WTC11 (cell line): Measurements from ENCODE around the gene SERGEF. TPM values are rescaled to one million over a fixed set of nuclear protein-coding genes. Genes with fewer than 3 reads are reported as not detected.

Experiments used
- ATAC-seq: fragments of 200-7000 bp; cut with Tn5 transposase; 2 replicates; pipeline ENCODE4 v1.10.0; 2021; ENCODE audit warnings: mild to moderate bottlenecking, moderate library complexity
- CTCF ChIA-PET: fragments of 300-600 bp; sonication (Branson Sonifier 250); formaldehyde crosslinking; loops from one replicate; lab custom pipeline; 2021; ENCODE audit warnings: antibody characterized with exemption; lab: Charles Lee
- POLR2A ChIA-PET: fragments of 350-600 bp; sonication (Branson Sonifier 250); formaldehyde crosslinking; loops from one replicate; lab custom pipeline; 2021; ENCODE audit warnings: antibody characterized with exemption; lab: Charles Lee
- DNase-seq: peaks from one replicate; pipeline ENCODE4 v3.0.0; 2021; ENCODE audit warnings: low spot score
- H3K27ac Mint-ChIP-seq: 2 replicates; pipeline ENCODE4 v1.8.0; 2021; ENCODE audit warnings: mixed read lengths
- H3K27me3 Mint-ChIP-seq: 2 replicates; pipeline ENCODE4 v1.8.0; 2021; ENCODE audit warnings: low read depth, mild to moderate bottlenecking, moderate library complexity, mixed read lengths
- H3K36me3 Mint-ChIP-seq: 2 replicates; pipeline ENCODE4 v1.8.0; 2021; ENCODE audit warnings: mixed read lengths
- H3K4me1 Mint-ChIP-seq: 2 replicates; pipeline ENCODE4 v1.8.0; 2022; ENCODE audit warnings: mixed read lengths
- H3K4me3 Mint-ChIP-seq: 2 replicates; pipeline ENCODE4 v1.8.0; 2021; ENCODE audit warnings: mild to moderate bottlenecking, moderate library complexity, mixed read lengths
- H3K9me3 Mint-ChIP-seq: 2 replicates; pipeline ENCODE4 v1.8.0; 2021; ENCODE audit warnings: mixed read lengths
- EMX1 ChIP-seq: fragments of 250-450 bp; sonication (Bioruptor Pico); IDR thresholded peaks from 2 replicates; pipeline ENCODE4 v1.8.0; 2021; ENCODE audit warnings: mild to moderate bottlenecking
- NFATC4 ChIP-seq: fragments of 250-450 bp; sonication (Bioruptor Pico); IDR thresholded peaks from 2 replicates; pipeline ENCODE4 v1.9.0; 2021; ENCODE audit warnings: mild to moderate bottlenecking
- NR2C2 ChIP-seq: sonication (generic); formaldehyde crosslinking; IDR thresholded peaks from 2 replicates; pipeline ENCODE4 v1.8.0; 2022; ENCODE audit warnings: mild to moderate bottlenecking, missing genetic modification reagents
- RORB ChIP-seq: fragments of 250-450 bp; sonication (Bioruptor Pico); IDR thresholded peaks from 2 replicates; pipeline ENCODE4 v1.9.0; 2021; ENCODE audit warnings: mild to moderate bottlenecking
- TEAD1 ChIP-seq: sonication (generic); formaldehyde crosslinking; IDR thresholded peaks from 2 replicates; pipeline ENCODE4 v1.8.0; 2022; ENCODE audit warnings: mild to moderate bottlenecking, missing genetic modification reagents
- ZNF138 ChIP-seq: sonication (generic); formaldehyde crosslinking; conservative IDR thresholded peaks from 2 replicates; pipeline ENCODE4 v1.8.1; 2022; ENCODE audit warnings: mild to moderate bottlenecking, moderate library complexity, missing genetic modification reagents
- ZNF219 ChIP-seq: sonication (generic); formaldehyde crosslinking; IDR thresholded peaks from 2 replicates; pipeline ENCODE4 v1.8.0; 2023; ENCODE audit warnings: missing genetic modification reagents, mild to moderate bottlenecking, borderline replicate concordance
- ZNF232 ChIP-seq: sonication (generic); formaldehyde crosslinking; IDR thresholded peaks from 2 replicates; pipeline ENCODE4 v1.8.0; 2022; ENCODE audit warnings: mild to moderate bottlenecking, missing genetic modification reagents
- ZNF263 ChIP-seq: sonication (generic); formaldehyde crosslinking; IDR thresholded peaks from 2 replicates; pipeline ENCODE4 v1.8.1; 2022; ENCODE audit warnings: low read depth, mild to moderate bottlenecking, moderate library complexity, missing genetic modification reagents
- ZNF416 ChIP-seq: fragments of 250-450 bp; sonication (Bioruptor Pico); IDR thresholded peaks from 2 replicates; pipeline ENCODE4 v1.9.0; 2021; ENCODE audit warnings: mild to moderate bottlenecking, inconsistent platforms
- total RNA-seq: library from RNA; stranded (reverse); gene quantifications from 3 replicates; pipeline ENCODE4 v1.2.3, GENCODE V29; 2021
- TF ChIP-seq, protein P1 (sequence below): fragments of 250-450 bp; sonication (Bioruptor Pico); IDR thresholded peaks from 2 replicates; pipeline ENCODE4 v2.1.2; 2022; ENCODE audit warnings: mild to moderate bottlenecking, moderate library complexity
- TF ChIP-seq, protein P2 (sequence below): sonication (generic); formaldehyde crosslinking; IDR thresholded peaks from 2 replicates; pipeline ENCODE4 v1.8.0; 2022; ENCODE audit warnings: mild to moderate bottlenecking, missing genetic modification reagents
- TF ChIP-seq, protein P3 (sequence below): sonication (generic); formaldehyde crosslinking; IDR thresholded peaks from 2 replicates; pipeline ENCODE4 v1.8.1; 2023; ENCODE audit warnings: mild to moderate bottlenecking, missing genetic modification reagents
- TF ChIP-seq, protein P4 (sequence below): fragments of 200-600 bp; IDR thresholded peaks from 2 replicates; pipeline ENCODE4 v1.8.0; 2022; ENCODE audit warnings: antibody characterized with exemption
- TF ChIP-seq, protein P5 (sequence below): sonication (generic); formaldehyde crosslinking; IDR thresholded peaks from 2 replicates; pipeline ENCODE4 v1.8.0; 2022; ENCODE audit warnings: missing genetic modification reagents
- TF ChIP-seq, protein P6 (sequence below): sonication (generic); formaldehyde crosslinking; IDR thresholded peaks from 2 replicates; pipeline ENCODE4 v1.8.1; 2023; ENCODE audit warnings: mild to moderate bottlenecking, missing genetic modification reagents, moderate library complexity
- TF ChIP-seq, protein P7 (sequence below): sonication (generic); formaldehyde crosslinking; IDR thresholded peaks from 2 replicates; pipeline ENCODE4 v1.8.0; 2022; ENCODE audit warnings: mild to moderate bottlenecking, missing genetic modification reagents

Gene SERGEF
- total RNA-seq, 1 experiment from 2014 or later = 35.5 TPM

DNA sequence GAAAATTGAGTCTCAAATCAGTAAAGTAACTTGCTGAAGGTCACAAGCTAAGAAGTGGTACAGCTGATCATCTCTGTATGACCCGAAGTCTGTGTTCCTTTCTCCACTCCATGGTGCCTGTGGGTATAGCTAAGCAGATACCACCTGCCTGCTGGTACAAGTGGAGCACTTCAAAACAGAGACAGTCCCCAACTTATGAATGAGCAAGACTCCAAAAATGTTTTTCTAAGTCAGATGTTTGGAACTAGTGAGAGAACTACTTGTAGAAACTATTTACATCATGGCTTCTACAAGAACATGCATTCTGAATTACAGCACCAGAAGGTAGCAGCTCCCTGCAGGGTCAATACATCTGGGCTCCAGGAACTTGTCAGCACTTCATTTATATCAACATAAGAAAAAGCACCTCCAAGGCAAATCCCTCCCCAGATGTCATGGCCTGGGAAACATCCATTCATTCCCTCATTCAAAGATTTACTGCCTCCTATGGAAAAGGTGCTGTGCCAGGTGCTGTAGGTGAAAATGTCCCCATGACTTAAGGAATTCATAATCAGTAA lies 94.7 kb downstream of the SERGEF start:
- DNase-seq = no peak
- no peaks in the 10 kb centered on the region; the same call in 1 of the 2 replicates for H3K27me3 Mint-ChIP-seq
- no peaks in the 10 kb centered on the region for H3K9me3 Mint-ChIP-seq
- H3K27ac Mint-ChIP-seq = peak overlapping the region; percentile 92
- ChIA-PET POLR2A (no interaction called here), CTCF (interaction anchor here (0.8 to 1.8 kb wide), 6 partner anchors 12 to 151 kb away, joined by 3 to 8 read pairs (median 5); no protein-coding TSS in a partner anchor)
- peaks cover 48% of the 10 kb centered on the region for H3K4me1 Mint-ChIP-seq
- H3K36me3 Mint-ChIP-seq = no peaks in the 10 kb centered on the region
- ATAC-seq = peak; percentile 87
- H3K4me3 Mint-ChIP-seq = no peak overlapping the region
- TF ChIP-seq, protein P1, sequence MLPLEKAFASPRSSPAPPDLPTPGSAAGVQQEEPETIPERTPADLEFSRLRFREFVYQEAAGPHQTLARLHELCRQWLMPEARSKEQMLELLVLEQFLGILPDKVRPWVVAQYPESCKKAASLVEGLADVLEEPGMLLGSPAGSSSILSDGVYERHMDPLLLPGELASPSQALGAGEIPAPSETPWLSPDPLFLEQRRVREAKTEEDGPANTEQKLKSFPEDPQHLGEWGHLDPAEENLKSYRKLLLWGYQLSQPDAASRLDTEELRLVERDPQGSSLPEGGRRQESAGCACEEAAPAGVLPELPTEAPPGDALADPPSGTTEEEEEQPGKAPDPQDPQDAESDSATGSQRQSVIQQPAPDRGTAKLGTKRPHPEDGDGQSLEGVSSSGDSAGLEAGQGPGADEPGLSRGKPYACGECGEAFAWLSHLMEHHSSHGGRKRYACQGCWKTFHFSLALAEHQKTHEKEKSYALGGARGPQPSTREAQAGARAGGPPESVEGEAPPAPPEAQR (CRISPR knock-in tag) = no peak
- TF ChIP-seq ZNF232 (CRISPR knock-in tag) (no peak), EMX1 (CRISPR knock-in tag) (no peak), ZNF138 (CRISPR knock-in tag) (no peak), ZNF416 (CRISPR knock-in tag) (no peak), ZNF263 (CRISPR knock-in tag) (no peak), ZNF219 (CRISPR knock-in tag) (no peak)
- TF ChIP-seq, protein P2, sequence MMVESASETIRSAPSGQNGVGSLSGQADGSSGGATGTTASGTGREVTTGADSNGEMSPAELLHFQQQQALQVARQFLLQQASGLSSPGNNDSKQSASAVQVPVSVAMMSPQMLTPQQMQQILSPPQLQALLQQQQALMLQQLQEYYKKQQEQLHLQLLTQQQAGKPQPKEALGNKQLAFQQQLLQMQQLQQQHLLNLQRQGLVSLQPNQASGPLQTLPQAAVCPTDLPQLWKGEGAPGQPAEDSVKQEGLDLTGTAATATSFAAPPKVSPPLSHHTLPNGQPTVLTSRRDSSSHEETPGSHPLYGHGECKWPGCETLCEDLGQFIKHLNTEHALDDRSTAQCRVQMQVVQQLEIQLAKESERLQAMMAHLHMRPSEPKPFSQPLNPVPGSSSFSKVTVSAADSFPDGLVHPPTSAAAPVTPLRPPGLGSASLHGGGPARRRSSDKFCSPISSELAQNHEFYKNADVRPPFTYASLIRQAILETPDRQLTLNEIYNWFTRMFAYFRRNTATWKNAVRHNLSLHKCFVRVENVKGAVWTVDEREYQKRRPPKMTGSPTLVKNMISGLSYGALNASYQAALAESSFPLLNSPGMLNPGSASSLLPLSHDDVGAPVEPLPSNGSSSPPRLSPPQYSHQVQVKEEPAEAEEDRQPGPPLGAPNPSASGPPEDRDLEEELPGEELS (CRISPR knock-in tag) = no peak
- TF ChIP-seq, protein P3, sequence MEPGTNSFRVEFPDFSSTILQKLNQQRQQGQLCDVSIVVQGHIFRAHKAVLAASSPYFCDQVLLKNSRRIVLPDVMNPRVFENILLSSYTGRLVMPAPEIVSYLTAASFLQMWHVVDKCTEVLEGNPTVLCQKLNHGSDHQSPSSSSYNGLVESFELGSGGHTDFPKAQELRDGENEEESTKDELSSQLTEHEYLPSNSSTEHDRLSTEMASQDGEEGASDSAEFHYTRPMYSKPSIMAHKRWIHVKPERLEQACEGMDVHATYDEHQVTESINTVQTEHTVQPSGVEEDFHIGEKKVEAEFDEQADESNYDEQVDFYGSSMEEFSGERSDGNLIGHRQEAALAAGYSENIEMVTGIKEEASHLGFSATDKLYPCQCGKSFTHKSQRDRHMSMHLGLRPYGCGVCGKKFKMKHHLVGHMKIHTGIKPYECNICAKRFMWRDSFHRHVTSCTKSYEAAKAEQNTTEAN (CRISPR knock-in tag) = no peak
- TF ChIP-seq, protein P4, sequence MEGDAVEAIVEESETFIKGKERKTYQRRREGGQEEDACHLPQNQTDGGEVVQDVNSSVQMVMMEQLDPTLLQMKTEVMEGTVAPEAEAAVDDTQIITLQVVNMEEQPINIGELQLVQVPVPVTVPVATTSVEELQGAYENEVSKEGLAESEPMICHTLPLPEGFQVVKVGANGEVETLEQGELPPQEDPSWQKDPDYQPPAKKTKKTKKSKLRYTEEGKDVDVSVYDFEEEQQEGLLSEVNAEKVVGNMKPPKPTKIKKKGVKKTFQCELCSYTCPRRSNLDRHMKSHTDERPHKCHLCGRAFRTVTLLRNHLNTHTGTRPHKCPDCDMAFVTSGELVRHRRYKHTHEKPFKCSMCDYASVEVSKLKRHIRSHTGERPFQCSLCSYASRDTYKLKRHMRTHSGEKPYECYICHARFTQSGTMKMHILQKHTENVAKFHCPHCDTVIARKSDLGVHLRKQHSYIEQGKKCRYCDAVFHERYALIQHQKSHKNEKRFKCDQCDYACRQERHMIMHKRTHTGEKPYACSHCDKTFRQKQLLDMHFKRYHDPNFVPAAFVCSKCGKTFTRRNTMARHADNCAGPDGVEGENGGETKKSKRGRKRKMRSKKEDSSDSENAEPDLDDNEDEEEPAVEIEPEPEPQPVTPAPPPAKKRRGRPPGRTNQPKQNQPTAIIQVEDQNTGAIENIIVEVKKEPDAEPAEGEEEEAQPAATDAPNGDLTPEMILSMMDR = no peak

DNA sequence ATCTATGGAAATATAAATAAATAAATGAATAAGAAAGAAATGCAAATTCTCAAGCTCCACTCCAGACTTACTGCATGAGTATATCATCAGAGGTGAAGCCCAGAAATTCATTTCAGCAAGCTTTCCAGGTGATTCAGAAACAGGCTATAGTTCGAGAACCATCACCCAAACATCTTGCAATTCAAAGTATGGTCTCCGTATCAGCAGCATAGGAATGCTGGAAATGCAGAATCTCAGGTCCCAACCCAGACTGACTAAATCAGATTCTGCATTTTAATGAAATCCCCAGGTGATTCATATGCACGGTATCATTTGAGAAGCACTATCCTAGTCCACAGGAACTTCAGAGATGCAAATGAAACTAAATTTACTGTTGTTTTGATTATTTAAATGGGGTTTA lies 95.3 kb downstream of the SERGEF start:
- no peaks in the 10 kb centered on the region for H3K36me3 Mint-ChIP-seq
- peak overlapping the region; percentile 92; the same call in 1 of the 2 replicates for H3K27ac Mint-ChIP-seq
- H3K27me3 Mint-ChIP-seq = no peaks in the 10 kb centered on the region; the same call in 1 of the 2 replicates
- H3K4me3 Mint-ChIP-seq = no peak overlapping the region
- ChIA-PET CTCF (interaction anchor here (0.8 to 1.8 kb wide), 6 partner anchors 11 to 151 kb away, joined by 3 to 8 read pairs (median 5); no protein-coding TSS in a partner anchor), POLR2A (no interaction called here)
- no peak for DNase-seq
- peaks cover 48% of the 10 kb centered on the region for H3K4me1 Mint-ChIP-seq
- ATAC-seq = no peak
- H3K9me3 Mint-ChIP-seq = no peaks in the 10 kb centered on the region
- TF ChIP-seq EMX1 (CRISPR knock-in tag) (no peak), NR2C2 (CRISPR knock-in tag) (no peak), ZNF416 (CRISPR knock-in tag) (no peak), RORB (CRISPR knock-in tag) (no peak), TEAD1 (CRISPR knock-in tag) (no peak), NFATC4 (CRISPR knock-in tag) (no peak)
- TF ChIP-seq, protein P2 (CRISPR knock-in tag) = no peak
- TF ChIP-seq, protein P3 (CRISPR knock-in tag) = no peak
- TF ChIP-seq, protein P5, sequence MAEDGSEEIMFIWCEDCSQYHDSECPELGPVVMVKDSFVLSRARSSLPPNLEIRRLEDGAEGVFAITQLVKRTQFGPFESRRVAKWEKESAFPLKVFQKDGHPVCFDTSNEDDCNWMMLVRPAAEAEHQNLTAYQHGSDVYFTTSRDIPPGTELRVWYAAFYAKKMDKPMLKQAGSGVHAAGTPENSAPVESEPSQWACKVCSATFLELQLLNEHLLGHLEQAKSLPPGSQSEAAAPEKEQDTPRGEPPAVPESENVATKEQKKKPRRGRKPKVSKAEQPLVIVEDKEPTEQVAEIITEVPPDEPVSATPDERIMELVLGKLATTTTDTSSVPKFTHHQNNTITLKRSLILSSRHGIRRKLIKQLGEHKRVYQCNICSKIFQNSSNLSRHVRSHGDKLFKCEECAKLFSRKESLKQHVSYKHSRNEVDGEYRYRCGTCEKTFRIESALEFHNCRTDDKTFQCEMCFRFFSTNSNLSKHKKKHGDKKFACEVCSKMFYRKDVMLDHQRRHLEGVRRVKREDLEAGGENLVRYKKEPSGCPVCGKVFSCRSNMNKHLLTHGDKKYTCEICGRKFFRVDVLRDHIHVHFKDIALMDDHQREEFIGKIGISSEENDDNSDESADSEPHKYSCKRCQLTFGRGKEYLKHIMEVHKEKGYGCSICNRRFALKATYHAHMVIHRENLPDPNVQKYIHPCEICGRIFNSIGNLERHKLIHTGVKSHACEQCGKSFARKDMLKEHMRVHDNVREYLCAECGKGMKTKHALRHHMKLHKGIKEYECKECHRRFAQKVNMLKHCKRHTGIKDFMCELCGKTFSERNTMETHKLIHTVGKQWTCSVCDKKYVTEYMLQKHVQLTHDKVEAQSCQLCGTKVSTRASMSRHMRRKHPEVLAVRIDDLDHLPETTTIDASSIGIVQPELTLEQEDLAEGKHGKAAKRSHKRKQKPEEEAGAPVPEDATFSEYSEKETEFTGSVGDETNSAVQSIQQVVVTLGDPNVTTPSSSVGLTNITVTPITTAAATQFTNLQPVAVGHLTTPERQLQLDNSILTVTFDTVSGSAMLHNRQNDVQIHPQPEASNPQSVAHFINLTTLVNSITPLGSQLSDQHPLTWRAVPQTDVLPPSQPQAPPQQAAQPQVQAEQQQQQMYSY (CRISPR knock-in tag) = no peak
- TF ChIP-seq, protein P6, sequence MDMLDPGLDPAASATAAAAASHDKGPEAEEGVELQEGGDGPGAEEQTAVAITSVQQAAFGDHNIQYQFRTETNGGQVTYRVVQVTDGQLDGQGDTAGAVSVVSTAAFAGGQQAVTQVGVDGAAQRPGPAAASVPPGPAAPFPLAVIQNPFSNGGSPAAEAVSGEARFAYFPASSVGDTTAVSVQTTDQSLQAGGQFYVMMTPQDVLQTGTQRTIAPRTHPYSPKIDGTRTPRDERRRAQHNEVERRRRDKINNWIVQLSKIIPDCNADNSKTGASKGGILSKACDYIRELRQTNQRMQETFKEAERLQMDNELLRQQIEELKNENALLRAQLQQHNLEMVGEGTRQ (CRISPR knock-in tag) = no peak
- TF ChIP-seq, protein P7, sequence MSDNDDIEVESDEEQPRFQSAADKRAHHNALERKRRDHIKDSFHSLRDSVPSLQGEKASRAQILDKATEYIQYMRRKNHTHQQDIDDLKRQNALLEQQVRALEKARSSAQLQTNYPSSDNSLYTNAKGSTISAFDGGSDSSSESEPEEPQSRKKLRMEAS (CRISPR knock-in tag) = no peak
